CD4-positive, alpha-beta T cell (primary cell): ENCODE results near the gene ASS1. TPM values are rescaled to one million over a fixed set of nuclear protein-coding genes. Genes with fewer than 3 reads are reported as not detected.

Source experiments
- ATAC-seq: fragments of 200-7000 bp; cut with Tn5 transposase; one replicate; pipeline ENCODE4 v1.10.0; 2022; ENCODE audit warnings: mild to moderate bottlenecking; ENCODE audit not compliant: poor library complexity
- CTCF ChIA-PET: fragments of 350-600 bp; sonication (Branson Sonifier 250); formaldehyde crosslinking; loops from one replicate; lab custom pipeline; 2021; ENCODE audit warnings: antibody characterized with exemption, inconsistent platforms; lab: Charles Lee
- POLR2A ChIA-PET: fragments of 350-600 bp; sonication (Branson Sonifier 250); formaldehyde crosslinking; loops from one replicate; lab custom pipeline; 2021; ENCODE audit warnings: antibody characterized with exemption, inconsistent platforms; lab: Charles Lee
- DNase-seq, 14 experiments: peaks; one replicate each; pipeline ENCODE4 v3.0.0-alpha.2; 2013 to 2020; ENCODE audit warnings: mixed read lengths in 2 of 14
- H3K27ac ChIP-seq, 2 donors: one replicate each; pipeline versions ENCODE4 v1.5.1 to v1.7.0; 2013; ENCODE audit warnings: low read length in 2 of 2, low read depth in 1 of 2, mild to moderate bottlenecking in 1 of 2
- H3K27me3 ChIP-seq, 2 experiments: 1 replicate in 1 of 2; 2 replicates in 1 of 2; pipeline versions ENCODE4 v1.6.1 to v1.7.0; 2013; ENCODE audit warnings: low read length in 2 of 2, control low read depth in 1 of 2, mild to moderate bottlenecking in 1 of 2, moderate library complexity in 1 of 2; ENCODE audit not compliant: insufficient read depth in 2 of 2, control insufficient read depth in 1 of 2
- H3K36me3 ChIP-seq: one replicate; pipeline ENCODE4 v1.6.1; 2013; ENCODE audit warnings: low read length, control low read depth; ENCODE audit not compliant: insufficient read depth
- H3K4me1 ChIP-seq: one replicate; pipeline ENCODE4 v1.6.1; 2013; ENCODE audit warnings: low read length, control low read depth; ENCODE audit not compliant: insufficient read depth
- H3K4me3 ChIP-seq: one replicate; pipeline ENCODE4 v1.5.1; 2013; ENCODE audit warnings: mild to moderate bottlenecking, low read length, moderate library complexity
- H3K9me3 ChIP-seq, 2 experiments: 1 replicate in 1 of 2; 2 replicates in 1 of 2; pipeline versions ENCODE4 v1.6.1 to v1.7.0; 2013; ENCODE audit warnings: low read length in 2 of 2, mild to moderate bottlenecking in 2 of 2, control low read depth in 1 of 2, moderate library complexity in 1 of 2; ENCODE audit not compliant: control insufficient read depth in 1 of 2, insufficient read depth in 1 of 2
- H3K27ac Mint-ChIP-seq: one replicate; pipeline ENCODE4 v1.8.0; 2020; ENCODE audit warnings: mixed read lengths
- H3K27me3 Mint-ChIP-seq: one replicate; pipeline ENCODE4 v1.8.0; 2021; ENCODE audit warnings: mixed read lengths
- H3K36me3 Mint-ChIP-seq: one replicate; pipeline ENCODE4 v1.8.0; 2021; ENCODE audit warnings: low read depth, mixed read lengths
- H3K4me1 Mint-ChIP-seq: one replicate; pipeline ENCODE4 v1.8.0; 2021; ENCODE audit warnings: low read depth, mixed read lengths
- H3K4me3 Mint-ChIP-seq: one replicate; pipeline ENCODE4 v1.8.0; 2020; ENCODE audit warnings: mild to moderate bottlenecking, mixed read lengths
- H3K9me3 Mint-ChIP-seq: one replicate; pipeline ENCODE4 v1.8.0; 2020; ENCODE audit warnings: mixed read lengths
- CTCF ChIP-seq: fragments of 200-600 bp; IDR thresholded peaks from one replicate; pipeline ENCODE4 v1.8.0; 2022; ENCODE audit warnings: antibody characterized with exemption, mild to moderate bottlenecking
- intact Hi-C, 2 experiments: fragments of 100-400 bp; cut with DNase I in 1 of 2; cut with micrococcal nuclease in 1 of 2; formaldehyde crosslinking; loops; one replicate each; pipeline versions ENCODE4 v1.15.1 to v1.9.0; 2023 to 2025; cut with DNase I, micrococcal nuclease
- total RNA-seq, 174 experiments: library from RNA in 2 of 174; stranded (reverse) in 2 of 174; gene quantifications; one replicate each; pipeline ENCODE4 v1.2.3 and lab custom pipeline; 2021 to 2026

ASS1 gene
- total RNA-seq, 2 experiments from 2014 or later, result not detected

DNA sequence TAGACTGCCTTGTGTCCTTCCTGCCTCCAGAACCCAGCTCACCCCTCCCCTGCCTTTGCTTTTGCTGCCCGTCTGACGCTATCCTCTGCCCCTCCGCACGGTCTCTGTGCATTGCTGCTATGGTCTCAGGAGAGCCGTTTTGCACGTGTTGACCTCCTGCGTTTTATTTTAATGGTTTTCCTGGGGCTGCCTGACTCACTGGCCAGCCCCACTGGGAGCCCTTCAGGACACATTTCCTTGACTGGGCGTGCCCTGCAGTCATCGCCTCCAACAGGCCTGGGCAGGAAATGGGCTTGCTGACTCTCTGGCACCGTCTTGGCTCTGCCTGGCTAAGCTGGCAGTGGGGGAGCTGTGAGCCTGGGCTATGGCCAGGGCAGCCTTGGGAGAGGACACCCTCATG is 17.9 kb upstream of the ASS1 start:
- intact Hi-C loops, result no loop called here
- Mint-ChIP-seq H3K9me3 (no peaks in the 10 kb centered on the region), H3K4me3 (no peak overlapping the region), H3K27ac (no peak overlapping the region), H3K4me1 (no peaks in the 10 kb centered on the region), H3K27me3 (peaks cover 13% of the 10 kb centered on the region), H3K36me3 (no peaks in the 10 kb centered on the region)
- H3K27me3 ChIP-seq, result peaks cover under 1 to 10% of the 10 kb centered on the region in 2 experiments
- ATAC-seq (no peak), DNase-seq (no peak)
- POLR2A ChIA-PET, result no interaction called here
- TF ChIP-seq CTCF, result no peak
- H3K36me3 ChIP-seq, result no peaks in the 10 kb centered on the region
- CTCF ChIA-PET, result no interaction called here
- H3K4me3 ChIP-seq, result no peak overlapping the region
- no peak overlapping the region for H3K27ac ChIP-seq
- peaks cover 0 to 28% of the 10 kb centered on the region in 2 experiments for H3K9me3 ChIP-seq
- no peaks in the 10 kb centered on the region for H3K4me1 ChIP-seq

DNA sequence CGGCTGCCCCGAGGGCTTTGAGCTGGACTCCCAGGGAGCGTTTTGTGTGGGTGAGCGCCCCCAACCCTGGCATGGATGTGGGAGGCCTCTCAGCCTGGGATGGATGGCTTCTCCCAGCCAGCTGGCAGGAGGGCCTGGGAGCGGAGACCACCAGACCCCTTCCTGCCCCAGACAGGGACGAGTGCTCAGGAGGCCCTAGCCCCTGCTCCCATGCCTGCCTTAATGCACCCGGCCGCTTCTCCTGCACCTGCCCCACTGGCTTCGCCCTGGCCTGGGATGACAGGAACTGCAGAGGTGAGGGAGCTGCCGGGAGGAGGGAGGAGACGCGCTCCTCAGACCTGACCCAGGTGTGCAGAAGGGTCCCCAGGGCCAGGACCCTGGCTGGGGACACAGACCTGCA is 17.4 kb upstream of the ASS1 start:
- no peaks in the 10 kb centered on the region for H3K36me3 Mint-ChIP-seq
- no peak for TF ChIP-seq CTCF
- H3K4me1 ChIP-seq, result no peaks in the 10 kb centered on the region
- no peaks in the 10 kb centered on the region for H3K4me1 Mint-ChIP-seq
- H3K27ac ChIP-seq, result no peak overlapping the region
- ChIA-PET POLR2A (no interaction called here), CTCF (no interaction called here)
- H3K27me3 Mint-ChIP-seq, result peaks cover 14% of the 10 kb centered on the region
- H3K4me3 ChIP-seq, result no peak overlapping the region
- ATAC-seq, result no peak
- no peaks in the 10 kb centered on the region for H3K9me3 Mint-ChIP-seq
- H3K4me3 Mint-ChIP-seq, result no peak overlapping the region
- intact Hi-C loops, result no loop called here
- H3K27ac Mint-ChIP-seq, result no peak overlapping the region
- no peak for DNase-seq
- peaks cover 0 to 32% of the 10 kb centered on the region in 2 experiments for H3K9me3 ChIP-seq
- H3K36me3 ChIP-seq, result no peaks in the 10 kb centered on the region
- H3K27me3 ChIP-seq, result peaks cover 5 to 11% of the 10 kb centered on the region in 2 experiments

GRCh38 chr9:130428086-130428665 is 16.6 kb upstream of the ASS1 start:
- CTCF ChIA-PET, result no interaction called here
- no peak for ATAC-seq

More at GRCh38 chr9:130428086-130428665, 16.6 kb upstream of the ASS1 start:
- TF ChIP-seq CTCF, result no peak
- Histone ChIP-seq H3K4me3 (no peak overlapping the region), H3K27me3 (peaks cover 12 to 16% of the 10 kb centered on the region in 2 experiments), H3K27ac (no peak overlapping the region), H3K4me1 (peaks cover 4% of the 10 kb centered on the region), H3K9me3 (peaks cover 0 to 38% of the 10 kb centered on the region in 2 experiments), H3K36me3 (no peaks in the 10 kb centered on the region)
- no peaks in the 10 kb centered on the region for H3K9me3 Mint-ChIP-seq
- no peak overlapping the region for H3K4me3 Mint-ChIP-seq
- DNase-seq, result no peak
- no peaks in the 10 kb centered on the region for H3K36me3 Mint-ChIP-seq
- intact Hi-C loops, result no loop called here
- no peak overlapping the region for H3K27ac Mint-ChIP-seq
- H3K4me1 Mint-ChIP-seq, result no peaks in the 10 kb centered on the region
- POLR2A ChIA-PET, result no interaction called here
- peaks cover 21% of the 10 kb centered on the region for H3K27me3 Mint-ChIP-seq
